C4-2B (cell line): ENCODE results near the gene CLCNKB.

Experiments used
- ZFX ChIP-seq: fragments of 450-650 bp; IDR thresholded peaks from 2 replicates; pipeline ENCODE4 v1.6.1; 2017
- TF ChIP-seq, protein P1 (sequence below): fragments of 450-650 bp; conservative IDR thresholded peaks from 2 replicates; pipeline ENCODE4 v1.5.1; 2017; ENCODE audit warnings: mild to moderate bottlenecking

DNA sequence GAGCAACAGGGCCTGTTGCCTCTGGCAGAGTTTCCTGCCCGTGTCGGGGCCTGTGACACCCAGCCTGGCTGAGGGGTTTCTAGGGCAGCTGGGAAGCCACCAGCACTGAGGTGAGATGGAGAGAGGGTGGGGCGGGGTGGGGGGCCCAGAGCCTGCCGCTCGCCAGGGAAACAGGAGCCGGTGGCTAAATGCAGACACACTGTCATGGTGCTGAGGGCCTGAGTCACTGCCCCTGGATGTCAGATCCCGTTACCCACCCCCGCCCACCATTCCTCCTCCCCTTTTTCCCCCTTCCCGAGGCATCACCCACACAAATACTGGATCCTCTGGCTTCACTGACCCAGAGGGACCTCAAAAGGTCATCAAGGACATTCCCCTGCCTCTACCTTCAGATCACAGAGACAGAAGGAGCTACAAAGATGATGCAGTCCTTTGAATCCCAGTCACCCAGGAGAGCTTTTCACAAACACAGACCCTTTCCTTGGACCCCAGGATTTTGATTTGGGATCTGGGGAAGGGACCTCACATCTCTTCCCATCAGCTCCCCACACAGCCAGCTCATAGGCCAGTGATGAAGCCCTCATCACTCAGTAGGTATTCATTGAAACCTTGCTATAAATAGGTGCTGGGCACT, 23.8 kb upstream of the CLCNKB start:
- TF ChIP-seq, protein P1, sequence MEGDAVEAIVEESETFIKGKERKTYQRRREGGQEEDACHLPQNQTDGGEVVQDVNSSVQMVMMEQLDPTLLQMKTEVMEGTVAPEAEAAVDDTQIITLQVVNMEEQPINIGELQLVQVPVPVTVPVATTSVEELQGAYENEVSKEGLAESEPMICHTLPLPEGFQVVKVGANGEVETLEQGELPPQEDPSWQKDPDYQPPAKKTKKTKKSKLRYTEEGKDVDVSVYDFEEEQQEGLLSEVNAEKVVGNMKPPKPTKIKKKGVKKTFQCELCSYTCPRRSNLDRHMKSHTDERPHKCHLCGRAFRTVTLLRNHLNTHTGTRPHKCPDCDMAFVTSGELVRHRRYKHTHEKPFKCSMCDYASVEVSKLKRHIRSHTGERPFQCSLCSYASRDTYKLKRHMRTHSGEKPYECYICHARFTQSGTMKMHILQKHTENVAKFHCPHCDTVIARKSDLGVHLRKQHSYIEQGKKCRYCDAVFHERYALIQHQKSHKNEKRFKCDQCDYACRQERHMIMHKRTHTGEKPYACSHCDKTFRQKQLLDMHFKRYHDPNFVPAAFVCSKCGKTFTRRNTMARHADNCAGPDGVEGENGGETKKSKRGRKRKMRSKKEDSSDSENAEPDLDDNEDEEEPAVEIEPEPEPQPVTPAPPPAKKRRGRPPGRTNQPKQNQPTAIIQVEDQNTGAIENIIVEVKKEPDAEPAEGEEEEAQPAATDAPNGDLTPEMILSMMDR: no peak
- no peak for TF ChIP-seq ZFX
